K562 (cell line): ENCODE results near the gene UCP3.

Source experiments
- BHLHE40 ChIP-seq: IDR thresholded peaks from 2 replicates; pipeline ENCODE4 v1.6.1; 2011; ENCODE audit warnings: low read length, improper control_type of control experiment
- CBX8 ChIP-seq: fragments of 200-600 bp; sonication (generic); IDR thresholded peaks from 2 replicates; pipeline ENCODE4 v1.6.1; 2012; ENCODE audit warnings: borderline replicate concordance, mixed run types, low read depth, mild to moderate bottlenecking, moderate library complexity, mixed read lengths, low read length, control low read depth, inconsistent platforms; ENCODE audit not compliant: poor library complexity, severe bottlenecking; ENCODE audit errors: extremely low read depth
- CTCF ChIP-seq, 3 experiments: IDR thresholded peaks in 2 of 3; conservative IDR thresholded peaks in 1 of 3; 2 replicates each; pipeline ENCODE4 v1.5.1; 2011 to 2012; ENCODE audit warnings: low read length in 3 of 3, mild to moderate bottlenecking in 3 of 3, control low read depth in 2 of 3, improper control_type of control experiment in 1 of 3, inconsistent platforms in 1 of 3, low read depth in 1 of 3, mixed read lengths in 1 of 3, moderate library complexity in 1 of 3; ENCODE audit not compliant: insufficient read depth in 2 of 3
- EZH2 ChIP-seq: IDR thresholded peaks from 2 replicates; pipeline ENCODE4 v1.6.1; 2012; ENCODE audit warnings: low read depth, mild to moderate bottlenecking, inconsistent platforms, low read length, borderline replicate concordance
- MYNN ChIP-seq, 2 experiments: sonication (generic); formaldehyde crosslinking in 1 of 2; IDR thresholded peaks; 2 replicates each; pipeline versions ENCODE4 v1.5.0 to v1.6.1; 2016 to 2020; ENCODE audit warnings: antibody characterized with exemption in 1 of 2, missing genetic modification reagents in 1 of 2
- POLR2AphosphoS5 ChIP-seq: IDR thresholded peaks from 2 replicates; pipeline ENCODE4 v1.6.1; 2011; ENCODE audit warnings: mild to moderate bottlenecking, low read depth, low read length, moderate library complexity; ENCODE audit not compliant: control insufficient read depth, insufficient read depth
- RAD21 ChIP-seq, 2 experiments: fragments of 250-450 bp in 1 of 2; fragments of 450-650 bp in 1 of 2; sonication (Bioruptor Pico) in 1 of 2; formaldehyde crosslinking in 1 of 2; IDR thresholded peaks in 1 of 2; conservative IDR thresholded peaks in 1 of 2; 2 replicates each; pipeline versions ENCODE4 v1.4.0 to v1.8.0; 2020 to 2022; ENCODE audit warnings: mild to moderate bottlenecking in 2 of 2, moderate library complexity in 1 of 2
- RFX5 ChIP-seq: IDR thresholded peaks from 2 replicates; pipeline ENCODE4 v1.6.1; 2011; ENCODE audit warnings: low read depth, mild to moderate bottlenecking, improper control_type of control experiment, low read length
- TBL1XR1 ChIP-seq, 2 experiments: IDR thresholded peaks; 2 replicates each; pipeline ENCODE4 v1.6.1; 2012; ENCODE audit warnings: improper control_type of control experiment in 2 of 2, low read length in 2 of 2, mild to moderate bottlenecking in 1 of 2
- ZC3H4 ChIP-seq: sonication (generic); formaldehyde crosslinking; IDR thresholded peaks from 2 replicates; pipeline ENCODE4 v1.9.0; 2021; ENCODE audit warnings: missing genetic modification reagents, borderline replicate concordance
- ZFP91 ChIP-seq: sonication (generic); formaldehyde crosslinking; IDR thresholded peaks from 2 replicates; pipeline ENCODE4 v1.8.0; 2022; ENCODE audit warnings: mild to moderate bottlenecking, missing genetic modification reagents
- ZNF121 ChIP-seq: sonication (generic); formaldehyde crosslinking; conservative IDR thresholded peaks from 2 replicates; pipeline ENCODE4 v1.8.0; 2022; ENCODE audit warnings: missing genetic modification reagents
- ZNF232 ChIP-seq: sonication (generic); formaldehyde crosslinking; IDR thresholded peaks from 2 replicates; pipeline ENCODE4 v1.8.0; 2022; ENCODE audit warnings: mild to moderate bottlenecking, missing genetic modification reagents
- TF ChIP-seq, protein P1 (sequence below): sonication (generic); formaldehyde crosslinking; IDR thresholded peaks from 2 replicates; pipeline ENCODE4 v1.5.0; 2020; ENCODE audit warnings: missing genetic modification reagents

DNA sequence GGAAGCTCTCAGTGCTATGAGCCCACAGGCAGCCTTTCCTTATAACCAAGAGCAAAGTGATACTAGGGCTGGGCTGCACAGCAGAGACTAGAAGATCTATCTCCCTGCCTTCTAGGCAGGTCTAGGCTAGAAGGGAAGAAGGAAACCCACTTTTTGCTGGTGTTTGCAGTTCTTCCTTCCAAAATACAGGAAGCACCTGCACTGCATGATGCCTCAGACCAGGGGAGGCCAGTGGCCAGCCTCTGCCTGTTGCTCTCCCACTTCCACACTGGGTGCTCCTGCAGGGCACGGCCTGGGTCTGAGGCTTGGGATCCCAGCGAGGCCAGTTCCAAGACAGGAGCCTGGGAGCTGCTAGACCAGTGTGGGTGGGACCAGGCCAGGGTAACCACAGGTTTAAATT lies 6.0 kb upstream of the UCP3 start:
- TF ChIP-seq MYNN (IDR thresholded peaks at IDR 0.05) (no peak), MYNN (CRISPR knock-in tag; IDR thresholded peaks at IDR 0.05) (no peak), EZH2 (no peak), ZFP91 (CRISPR knock-in tag) (no peak), CBX8 (no peak), RFX5 (no peak), POLR2AphosphoS5 (no peak), CTCF (IDR thresholded peaks at IDR 0.05 in 2 of 3, conservative IDR thresholded peaks at IDR 0.05 in 1 of 3; ENCODE audit: insufficient read depth in 2 of 3, low read depth in 1 of 3, low read length in 3 of 3) (no peak), ZNF232 (CRISPR knock-in tag) (no peak), RAD21 (CRISPR knock-in tag; conservative IDR thresholded peaks at IDR 0.05 in 1 of 2, IDR thresholded peaks at IDR 0.05 in 1 of 2) (no peak), TBL1XR1 (IDR thresholded peaks at IDR 0.05; ENCODE audit: low read length in 2 of 2) (no peak), BHLHE40 (no peak), ZC3H4 (no peak), ZNF121 (CRISPR knock-in tag) (no peak)
- TF ChIP-seq, protein P1, sequence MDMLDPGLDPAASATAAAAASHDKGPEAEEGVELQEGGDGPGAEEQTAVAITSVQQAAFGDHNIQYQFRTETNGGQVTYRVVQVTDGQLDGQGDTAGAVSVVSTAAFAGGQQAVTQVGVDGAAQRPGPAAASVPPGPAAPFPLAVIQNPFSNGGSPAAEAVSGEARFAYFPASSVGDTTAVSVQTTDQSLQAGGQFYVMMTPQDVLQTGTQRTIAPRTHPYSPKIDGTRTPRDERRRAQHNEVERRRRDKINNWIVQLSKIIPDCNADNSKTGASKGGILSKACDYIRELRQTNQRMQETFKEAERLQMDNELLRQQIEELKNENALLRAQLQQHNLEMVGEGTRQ (CRISPR knock-in tag) = no peak
